NCI-H446 treated with DMSO at 0.1 percent for 48 hours (cell line): ENCODE results near the gene TNNT1.
"Not testable (repeated sequence)": the region's sequence is repeated elsewhere in the genome, so short reads cannot be mapped to it uniquely, and the experiment has no call there.

Experiments used
- DNase-seq: peaks from one replicate; lab custom pipeline; 2025; lab: John Stamatoyannopoulos, UW

TNNT1 gene

GRCh38 chr19:55109527-55110291, 39.3 kb downstream of the TNNT1 start:
- no peak for DNase-seq

GRCh38 chr19:55107252-55107651, 41.8 kb downstream of the TNNT1 start:
- DNase-seq = not testable (repeated sequence)

- DNase-seq = no peak
Measured at GRCh38 chr19:55106591-55106990, 42.4 kb downstream of the TNNT1 start.

- DNase-seq = no peak
Measured at GRCh38 chr19:55105237-55105636, 43.8 kb downstream of the TNNT1 start.

- no peak for DNase-seq
Measured at GRCh38 chr19:55103190-55103589, 45.8 kb downstream of the TNNT1 start.

GRCh38 chr19:55101261-55101660, 47.7 kb downstream of the TNNT1 start:
- DNase-seq = no peak

- no peak for DNase-seq
Measured at GRCh38 chr19:55099557-55100506, 49.2 kb downstream of the TNNT1 start.

GRCh38 chr19:55098716-55099556, 50.1 kb downstream of the TNNT1 start:
- no peak for DNase-seq

GRCh38 chr19:55097864-55098715, 50.9 kb downstream of the TNNT1 start:
- no peak for DNase-seq

- no peak for DNase-seq
Measured at GRCh38 chr19:55096061-55096701, 52.8 kb downstream of the TNNT1 start.

- DNase-seq = no peak
Measured at GRCh38 chr19:55095260-55096060, 53.5 kb downstream of the TNNT1 start.

- no peak for DNase-seq
Measured at GRCh38 chr19:55094456-55095259, 54.3 kb downstream of the TNNT1 start.

GRCh38 chr19:55092423-55093318, 56.3 kb downstream of the TNNT1 start:
- no peak for DNase-seq

GRCh38 chr19:55091955-55092354, 57.1 kb downstream of the TNNT1 start:
- DNase-seq = no peak

- DNase-seq = no peak
Measured at GRCh38 chr19:55091126-55091910, 57.7 kb downstream of the TNNT1 start.

GRCh38 chr19:55090564-55090963, 58.4 kb downstream of the TNNT1 start:
- no peak for DNase-seq

GRCh38 chr19:55089342-55089944, 59.6 kb downstream of the TNNT1 start:
- DNase-seq = no peak
